ENCODE measurements around the gene RBM20. TPM values are rescaled to one million over a fixed set of nuclear protein-coding genes. Genes with fewer than 3 reads are reported as not detected.

The RBM20 gene
- total RNA-seq, result 0.28 and 1.3 TPM in 2 replicates

DNA sequence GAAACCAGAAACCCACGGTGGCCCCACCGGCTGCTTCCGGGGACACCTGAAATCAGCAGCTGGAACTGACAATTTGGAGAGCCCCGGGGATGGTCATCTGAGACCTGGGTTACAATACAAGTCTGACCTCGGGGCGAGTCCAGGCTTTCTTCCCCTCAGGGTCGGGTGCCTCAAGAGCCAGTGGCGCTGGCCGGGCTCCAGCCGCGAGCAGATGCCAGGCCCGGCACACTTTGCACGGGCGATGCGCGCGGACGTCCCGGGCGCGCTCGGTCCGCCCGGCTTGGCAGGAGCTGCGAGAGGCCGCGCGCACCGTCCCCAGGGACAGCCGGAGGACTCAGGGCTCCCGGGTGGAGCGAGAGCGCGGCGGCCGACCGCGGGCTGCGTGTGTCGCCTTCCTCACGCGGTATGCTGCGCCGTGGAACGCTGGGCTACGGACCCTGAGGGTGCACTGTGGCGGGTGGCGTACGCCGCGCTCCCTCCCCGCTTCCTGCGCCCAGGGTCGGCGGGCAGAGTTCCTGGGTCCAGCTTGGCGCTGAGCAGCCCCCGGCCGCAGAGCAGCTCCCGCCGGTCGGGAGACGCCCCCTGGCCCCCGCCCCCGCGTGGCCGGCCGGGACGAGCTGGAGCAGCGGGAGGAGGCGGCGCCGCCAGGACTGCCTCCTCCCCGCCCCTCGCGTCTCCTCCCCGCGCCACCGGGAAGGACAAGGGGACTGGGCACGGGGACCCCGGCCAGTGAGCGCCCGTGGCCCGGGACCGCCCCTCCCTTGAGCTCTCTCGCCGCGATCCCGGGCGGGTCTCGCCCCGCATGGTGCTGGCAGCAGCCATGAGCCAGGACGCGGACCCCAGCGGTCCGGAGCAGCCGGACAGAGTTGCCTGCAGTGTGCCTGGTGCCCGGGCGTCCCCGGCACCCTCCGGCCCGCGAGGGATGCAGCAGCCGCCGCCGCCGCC, at the start of gene RBM20:
TSS of gene RBM20 (plus strand) at position 684 of the 945 bp plus-strand sequence. CDS start at position 803, 119 bp downstream.

DNA sequence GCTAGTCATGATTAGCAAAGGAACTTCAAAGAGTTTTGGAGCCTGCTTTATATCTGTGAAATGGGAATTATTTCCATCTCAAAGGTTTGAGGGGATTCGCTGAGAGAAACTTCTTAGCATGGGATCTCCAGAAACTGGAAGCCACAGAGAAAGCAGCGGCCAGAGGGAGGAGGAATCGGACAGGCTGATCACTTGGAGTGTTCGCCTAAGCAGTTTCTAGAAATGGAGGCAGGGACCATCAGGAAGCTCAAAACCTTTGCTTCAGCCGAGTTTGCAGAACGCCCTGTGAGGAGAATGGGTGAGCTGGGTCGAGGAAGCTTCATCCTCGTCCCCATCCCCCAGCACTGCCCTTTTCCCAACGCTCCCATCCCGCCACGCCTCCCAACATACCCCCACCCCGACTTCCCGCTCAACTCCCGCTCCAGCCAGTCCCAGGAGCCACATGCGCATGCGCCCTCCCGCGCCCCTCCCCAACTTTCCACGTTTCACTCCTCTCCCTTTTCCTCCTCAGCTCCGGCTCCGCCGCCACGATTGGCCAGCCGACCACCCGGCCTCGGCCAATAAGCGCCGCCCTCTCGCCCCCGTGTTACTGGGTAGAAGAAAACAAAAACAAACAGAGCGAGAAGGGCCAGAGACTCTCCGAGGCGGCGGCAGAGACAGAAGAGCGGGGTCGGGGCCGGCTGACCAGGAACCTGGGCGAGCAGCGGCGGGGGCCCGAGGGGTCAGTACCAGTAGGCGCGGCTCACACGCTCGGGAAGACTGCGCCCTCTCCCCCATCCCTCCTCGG, 227.4 kb downstream of the RBM20 start, which contains the start of gene PDCD4:
TSS of gene PDCD4 (plus strand) at position 631 of the 787 bp plus-strand sequence. CDS start 4,100 bp downstream, outside the sequence.

Other genes starting within 250 kb of the RBM20 start
- 26.7 and 31.2 TPM in 2 replicates for gene DUSP5, start 146.4 kb upstream of the RBM20 start, total RNA-seq
- 20.9 and 25.1 TPM in 2 replicates for gene SMC3, start 76.6 kb upstream of the RBM20 start, total RNA-seq
- 109 and 142 TPM in 2 replicates for gene PDCD4, start 227.6 kb downstream of the RBM20 start, total RNA-seq

All from airway epithelial cell (primary cell).